Astrocyte (in vitro differentiated cells and primary cell): ENCODE data around the gene C11orf91. TPM values are rescaled to one million over a fixed set of nuclear protein-coding genes. Genes with fewer than 3 reads are reported as not detected.

ENCODE experiments used
- DNase-seq: peaks from one replicate; pipeline ENCODE4 v3.0.0-alpha.2; 2010; ENCODE audit warnings: low read depth
- FAIRE-seq: peaks from 2 replicates; lab custom pipeline; 2011; peaks lifted over from hg19 to GRCh38; lab: Jason Lieb, UNC
- H2AFZ ChIP-seq: 2 replicates; pipeline ENCODE4 v1.6.0; 2012; ENCODE audit warnings: low read depth, low read length, inconsistent platforms
- H3K27ac ChIP-seq: 2 replicates; pipeline ENCODE4 v1.5.1; 2011; ENCODE audit warnings: low read depth, low read length, inconsistent platforms
- H3K27me3 ChIP-seq: 2 replicates; pipeline ENCODE4 v1.6.0; 2011; ENCODE audit warnings: low read length, inconsistent platforms; ENCODE audit not compliant: insufficient read depth
- H3K36me3 ChIP-seq: 2 replicates; pipeline ENCODE4 v1.5.1; 2011; ENCODE audit warnings: low read length, inconsistent platforms; ENCODE audit not compliant: insufficient read depth
- H3K4me1 ChIP-seq: 2 replicates; pipeline ENCODE4 v1.5.1; 2011; ENCODE audit warnings: low read length, inconsistent platforms; ENCODE audit not compliant: insufficient read depth
- H3K4me2 ChIP-seq: 2 replicates; pipeline ENCODE4 v1.6.0; 2012; ENCODE audit warnings: low read length, inconsistent platforms
- H3K4me3 ChIP-seq: 2 replicates; pipeline ENCODE4 v1.5.1; 2011; ENCODE audit warnings: low read depth, mild to moderate bottlenecking, low read length, inconsistent platforms; ENCODE audit not compliant: insufficient read depth
- H3K79me2 ChIP-seq: 2 replicates; pipeline ENCODE4 v1.6.0; 2012; ENCODE audit warnings: mild to moderate bottlenecking, low read length, inconsistent platforms; ENCODE audit not compliant: insufficient read depth
- H3K9ac ChIP-seq: 2 replicates; pipeline ENCODE4 v1.6.0; 2012; ENCODE audit warnings: mild to moderate bottlenecking, low read length, inconsistent platforms
- H3K9me3 ChIP-seq: 2 replicates; pipeline ENCODE4 v1.5.1; 2012; ENCODE audit warnings: low read depth, mild to moderate bottlenecking, low read length, inconsistent platforms; ENCODE audit not compliant: insufficient read depth
- H4K20me1 ChIP-seq: 2 replicates; pipeline ENCODE4 v1.6.0; 2012; ENCODE audit warnings: low read length, inconsistent platforms; ENCODE audit not compliant: insufficient read depth
- H3K27ac Mint-ChIP-seq: one replicate; pipeline ENCODE4 v1.8.0; 2021; ENCODE audit warnings: mild to moderate bottlenecking, mixed read lengths; ENCODE audit not compliant: unreplicated experiment
- H3K27me3 Mint-ChIP-seq: one replicate; pipeline ENCODE4 v1.8.0; 2021; ENCODE audit warnings: low read depth, mixed read lengths; ENCODE audit not compliant: unreplicated experiment
- H3K36me3 Mint-ChIP-seq: one replicate; pipeline ENCODE4 v1.8.0; 2021; ENCODE audit warnings: low read depth, mixed read lengths; ENCODE audit not compliant: unreplicated experiment
- H3K4me1 Mint-ChIP-seq: one replicate; pipeline ENCODE4 v1.8.0; 2021; ENCODE audit warnings: low read depth, mixed read lengths; ENCODE audit not compliant: unreplicated experiment
- H3K4me3 Mint-ChIP-seq: one replicate; pipeline ENCODE4 v1.8.0; 2021; ENCODE audit warnings: mild to moderate bottlenecking, moderate library complexity, mixed read lengths; ENCODE audit not compliant: unreplicated experiment
- H3K9me3 Mint-ChIP-seq: one replicate; pipeline ENCODE4 v1.8.0; 2021; ENCODE audit warnings: mild to moderate bottlenecking, mixed read lengths; ENCODE audit not compliant: unreplicated experiment
- EZH2 ChIP-seq: IDR thresholded peaks from 2 replicates; pipeline ENCODE4 v1.6.1; 2012; ENCODE audit warnings: mild to moderate bottlenecking, low read length, inconsistent platforms; ENCODE audit not compliant: insufficient read depth
- total RNA-seq: library from RNA; stranded (reverse); gene quantifications from 2 replicates; pipeline ENCODE4 v1.2.1, GENCODE V29; 2021
- TF ChIP-seq, protein P1 (sequence below): IDR thresholded peaks from 2 replicates; pipeline ENCODE4 v1.5.1; 2011; ENCODE audit warnings: low read depth, mild to moderate bottlenecking, inconsistent platforms, low read length, moderate library complexity; ENCODE audit not compliant: insufficient read depth

The C11orf91 gene
- total RNA-seq, 1 donor from 2014 or later, result not detected

DNA sequence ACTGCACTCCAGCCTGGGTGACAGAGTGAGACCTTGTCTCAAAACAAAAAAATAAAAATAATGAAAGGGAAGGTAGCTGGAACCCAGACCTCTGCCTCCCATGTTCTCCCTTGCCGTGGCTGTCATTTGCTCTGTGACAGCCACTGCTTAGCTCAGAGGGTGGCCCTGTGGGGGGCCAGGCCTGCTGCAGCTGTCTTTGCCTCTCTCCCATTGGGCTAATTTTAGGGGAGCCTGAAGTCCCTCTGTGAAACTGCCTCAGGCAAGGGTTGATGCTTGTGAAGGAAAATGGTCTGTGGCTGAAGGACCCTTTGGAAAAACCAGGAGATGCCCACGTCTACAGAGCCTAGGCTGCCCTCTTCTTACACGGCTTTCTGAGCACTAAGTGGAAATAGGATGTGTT, 42.9 kb downstream of the C11orf91 start:
- H3K9me3 Mint-ChIP-seq, result peaks cover 2% of the 10 kb centered on the region
- no peak overlapping the region for H3K27ac Mint-ChIP-seq
- no peak for DNase-seq
- Histone ChIP-seq H3K4me1 (peaks cover 2% of the 10 kb centered on the region), H3K79me2 (no peaks in the 10 kb centered on the region), H3K27ac (no peak overlapping the region), H3K27me3 (no peaks in the 10 kb centered on the region), H3K9me3 (no peaks in the 10 kb centered on the region), H3K4me3 (no peak overlapping the region), H3K36me3 (peaks cover 13% of the 10 kb centered on the region), H4K20me1 (no peaks in the 10 kb centered on the region), H3K9ac (no peak overlapping the region), H3K4me2 (no peak overlapping the region), H2AFZ (no peak overlapping the region)
- no peaks in the 10 kb centered on the region for H3K4me1 Mint-ChIP-seq
- peaks cover 14% of the 10 kb centered on the region for H3K36me3 Mint-ChIP-seq
- H3K4me3 Mint-ChIP-seq, result no peak overlapping the region
- no peak for TF ChIP-seq EZH2
- TF ChIP-seq, protein P1, sequence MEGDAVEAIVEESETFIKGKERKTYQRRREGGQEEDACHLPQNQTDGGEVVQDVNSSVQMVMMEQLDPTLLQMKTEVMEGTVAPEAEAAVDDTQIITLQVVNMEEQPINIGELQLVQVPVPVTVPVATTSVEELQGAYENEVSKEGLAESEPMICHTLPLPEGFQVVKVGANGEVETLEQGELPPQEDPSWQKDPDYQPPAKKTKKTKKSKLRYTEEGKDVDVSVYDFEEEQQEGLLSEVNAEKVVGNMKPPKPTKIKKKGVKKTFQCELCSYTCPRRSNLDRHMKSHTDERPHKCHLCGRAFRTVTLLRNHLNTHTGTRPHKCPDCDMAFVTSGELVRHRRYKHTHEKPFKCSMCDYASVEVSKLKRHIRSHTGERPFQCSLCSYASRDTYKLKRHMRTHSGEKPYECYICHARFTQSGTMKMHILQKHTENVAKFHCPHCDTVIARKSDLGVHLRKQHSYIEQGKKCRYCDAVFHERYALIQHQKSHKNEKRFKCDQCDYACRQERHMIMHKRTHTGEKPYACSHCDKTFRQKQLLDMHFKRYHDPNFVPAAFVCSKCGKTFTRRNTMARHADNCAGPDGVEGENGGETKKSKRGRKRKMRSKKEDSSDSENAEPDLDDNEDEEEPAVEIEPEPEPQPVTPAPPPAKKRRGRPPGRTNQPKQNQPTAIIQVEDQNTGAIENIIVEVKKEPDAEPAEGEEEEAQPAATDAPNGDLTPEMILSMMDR, result no peak
- no peak for FAIRE-seq
- H3K27me3 Mint-ChIP-seq, result no peaks in the 10 kb centered on the region

- H4K20me1 ChIP-seq, result no peaks in the 10 kb centered on the region
- Mint-ChIP-seq H3K4me3 (no peak overlapping the region), H3K9me3 (peaks cover 2% of the 10 kb centered on the region), H3K36me3 (peaks cover 11% of the 10 kb centered on the region), H3K4me1 (no peaks in the 10 kb centered on the region), H3K27me3 (no peaks in the 10 kb centered on the region), H3K27ac (no peak overlapping the region)
- no peak overlapping the region for H3K9ac ChIP-seq
- H3K4me3 ChIP-seq, result no peak overlapping the region
- TF ChIP-seq EZH2, result no peak
- TF ChIP-seq, protein P1, result no peak
- H3K4me1 ChIP-seq, result peaks cover 8% of the 10 kb centered on the region
- H2AFZ ChIP-seq, result no peak overlapping the region
- no peaks in the 10 kb centered on the region for H3K27me3 ChIP-seq
- H3K9me3 ChIP-seq, result no peaks in the 10 kb centered on the region
- DNase-seq, result no peak
- FAIRE-seq, result no peak
- H3K4me2 ChIP-seq, result no peak overlapping the region
- H3K36me3 ChIP-seq, result peaks cover 8% of the 10 kb centered on the region
- H3K27ac ChIP-seq, result no peak overlapping the region
- H3K79me2 ChIP-seq, result no peaks in the 10 kb centered on the region
Observed at GRCh38 chr11:33656768-33657167, 43.9 kb downstream of the C11orf91 start.

- Mint-ChIP-seq H3K36me3 (peaks cover 11% of the 10 kb centered on the region), H3K9me3 (peaks cover 2% of the 10 kb centered on the region), H3K27me3 (no peaks in the 10 kb centered on the region), H3K27ac (no peak overlapping the region), H3K4me1 (no peaks in the 10 kb centered on the region), H3K4me3 (no peak overlapping the region)
- TF ChIP-seq EZH2, result no peak
- TF ChIP-seq, protein P1, result no peak
- Histone ChIP-seq H3K79me2 (no peaks in the 10 kb centered on the region), H3K4me1 (peaks cover 8% of the 10 kb centered on the region), H3K27me3 (no peaks in the 10 kb centered on the region), H3K9ac (no peak overlapping the region), H3K27ac (no peak overlapping the region), H3K36me3 (peaks cover 3% of the 10 kb centered on the region), H4K20me1 (no peaks in the 10 kb centered on the region), H2AFZ (no peak overlapping the region), H3K9me3 (no peaks in the 10 kb centered on the region), H3K4me3 (no peak overlapping the region), H3K4me2 (no peak overlapping the region)
- FAIRE-seq (no peak), DNase-seq (no peak)
Observed at GRCh38 chr11:33655842-33656600, 44.6 kb downstream of the C11orf91 start.
